ENCODE results near the gene CCNY. TPM values are rescaled to one million over a fixed set of nuclear protein-coding genes. Genes with fewer than 3 reads are reported as not detected.

CCNY gene
- total and polyA plus RNA-seq, 2 of the 4 experiments (the other 2 are of a cell fraction): 38.0 to 131 TPM

- Histone ChIP-seq H3K9me3 (ENCODE audit: control insufficient read depth, insufficient read depth, low read length) (no peaks in the 10 kb centered on the region), H3K27me3 (ENCODE audit: control insufficient read depth, insufficient read depth, low read length) (no peaks in the 10 kb centered on the region), H2AK9ac (replicated peaks; ENCODE audit: low read depth, low read length, poor library complexity) (no peak overlapping the region), H2BK15ac (ENCODE audit: low read depth, low read length) (0 out of 3 replicates have a peak overlapping the region, but pooled peaks have one; percentile 22), H3K23ac (ENCODE audit: low read depth, low read length) (no peak overlapping the region; the same call in 1 of the 2 replicates), H3K14ac (replicated peaks; ENCODE audit: low read depth, low read length) (no peak overlapping the region), H4K5ac (ENCODE audit: low read depth, low read length) (no peak overlapping the region), H3K9ac (ENCODE audit: low read depth, low read length) (no peak overlapping the region), H3K27ac (ENCODE audit: insufficient read depth, low read length) (no peak overlapping the region), H2AK5ac (ENCODE audit: low read depth, low read length) (no peak overlapping the region), H3K4me2 (ENCODE audit: low read depth, low read length) (no peak overlapping the region), H3K56ac (ENCODE audit: extremely low read depth, insufficient read depth, low read length) (no peak overlapping the region), H2BK120ac (ENCODE audit: low read depth, low read length) (no peak overlapping the region), H2AFZ (replicated peaks; ENCODE audit: low read length, poor library complexity) (no peak overlapping the region), H3K9me1 (ENCODE audit: insufficient read depth, low read length) (peaks cover 38% of the 10 kb centered on the region), H4K20me1 (ENCODE audit: insufficient read depth, low read length) (peaks cover 47% of the 10 kb centered on the region), H4K91ac (ENCODE audit: insufficient read depth, low read depth, low read length) (no peak overlapping the region), H3K18ac (ENCODE audit: low read depth, low read length) (no peak overlapping the region), H3K36me3 (ENCODE audit: control insufficient read depth, insufficient read depth, low read length) (no peaks in the 10 kb centered on the region), H3K4me1 (ENCODE audit: control insufficient read depth, insufficient read depth, low read length) (peaks cover 38% of the 10 kb centered on the region), H3K4me3 (ENCODE audit: insufficient read depth, low read depth, low read length) (no peak overlapping the region), H2BK20ac (ENCODE audit: low read depth, low read length) (no peak overlapping the region), H2BK5ac (ENCODE audit: low read depth, low read length, poor library complexity, severe bottlenecking) (no peak overlapping the region), H3K79me1 (ENCODE audit: low read depth in 1 of 2, low read length in 2 of 2) (peaks cover 41 to 77% of the 10 kb centered on the region in 2 experiments), H4K8ac (ENCODE audit: low read depth in 2 of 2, low read length in 2 of 2) (no peak overlapping the region), H3K4ac (ENCODE audit: low read depth, low read length) (no peak overlapping the region)
- dilution Hi-C loops (cut with HindIII; ENCODE audit: low sequenced_read_pairs, unreplicated experiment) (no loop called here), intact Hi-C loops (cut with micrococcal nuclease) (no loop called here), in situ Hi-C loops (cut with MboI; ENCODE audit: low sequenced_read_pairs) (no loop called here)
- no peak for ATAC-seq (ENCODE audit: low read depth)
- BruUV-seq (replicated peaks): no TSS peak
- no peak for DNase-seq
- no peak for TF ChIP-seq POLR2A (IDR thresholded peaks at IDR 0.05; ENCODE audit: low read depth, low read length)
- no peak for TF ChIP-seq CHD1 (IDR thresholded peaks at IDR 0.05; ENCODE audit: low read depth, low read length)
- no peak for TF ChIP-seq MXI1 (IDR thresholded peaks at IDR 0.05; ENCODE audit: borderline replicate concordance, low read depth, low read length)
- TF ChIP-seq CEBPB (IDR thresholded peaks at IDR 0.05; ENCODE audit: low read depth, low read length): no peak
- no peak for TF ChIP-seq RCOR1 (IDR thresholded peaks at IDR 0.05; ENCODE audit: insufficient replicate concordance, low read length)
- TF ChIP-seq ELK1 (IDR thresholded peaks at IDR 0.05; ENCODE audit: borderline replicate concordance, low read depth, low read length): no peak
- no peak for TF ChIP-seq NFE2L2 (IDR thresholded peaks at IDR 0.05; ENCODE audit: low read depth, low read length)
- no peak for TF ChIP-seq BHLHE40 (IDR thresholded peaks at IDR 0.05; ENCODE audit: low read depth, low read length)
- no peak for TF ChIP-seq RAD21 (IDR thresholded peaks at IDR 0.05; ENCODE audit: low read length)
- no peak for TF ChIP-seq CTCF (conservative IDR thresholded peaks at IDR 0.05; ENCODE audit: low read depth, low read length)
- TF ChIP-seq USF2 (IDR thresholded peaks at IDR 0.05; ENCODE audit: low read depth, low read length): no peak
- no peak for TF ChIP-seq MAZ (IDR thresholded peaks at IDR 0.05; ENCODE audit: borderline replicate concordance, low read depth, low read length)
- no peak for TF ChIP-seq SMC3 (IDR thresholded peaks at IDR 0.05; ENCODE audit: low read depth, low read length)
- no peak for TF ChIP-seq MAFK (IDR thresholded peaks at IDR 0.05; ENCODE audit: low read depth, low read length)
- POLR2A ChIA-PET (ENCODE audit: unreplicated experiment): interaction anchor here (0.5 kb wide), 1 partner anchor 46 kb away, joined by 3 read pairs; no protein-coding TSS in a partner anchor
- CTCF ChIA-PET: interaction anchor here (1.0 kb wide), 1 partner anchor 145 kb away, joined by 3 read pairs; no protein-coding TSS in a partner anchor
Observed at GRCh38 chr10:35417795-35418194, 81.5 kb downstream of the CCNY start.
